DOHH2 (cell line): ENCODE data around the gene MYO5C.

Source experiments
- H3F3A ChIP-seq: fragments of 200-600 bp; sonication (generic), shearing (Covaris generic); 2 replicates; pipeline ENCODE4 v1.6.0; 2016; ENCODE audit warnings: antibody characterized with exemption, mild to moderate bottlenecking; ENCODE audit not compliant: control insufficient read depth, insufficient read depth
- H3K27ac ChIP-seq: fragments of 200-600 bp; sonication (generic); 2 replicates; pipeline ENCODE4 v1.5.1; 2014; ENCODE audit warnings: low read depth, mild to moderate bottlenecking, low read length, moderate library complexity
- H3K27me3 ChIP-seq: fragments of 200-600 bp; sonication (generic); 2 replicates; pipeline ENCODE4 v1.6.1; 2014; ENCODE audit warnings: mild to moderate bottlenecking, low read length, mixed read lengths; ENCODE audit not compliant: control insufficient read depth
- H3K36me3 ChIP-seq: fragments of 200-600 bp; sonication (generic); 2 replicates; pipeline ENCODE4 v1.6.1; 2014; ENCODE audit warnings: mild to moderate bottlenecking, low read length, moderate library complexity, mixed read lengths; ENCODE audit not compliant: control insufficient read depth
- H3K4me1 ChIP-seq: fragments of 200-600 bp; sonication (generic); 2 replicates; pipeline ENCODE4 v1.6.1; 2014; ENCODE audit warnings: mild to moderate bottlenecking, low read length, mixed read lengths; ENCODE audit not compliant: control insufficient read depth
- H3K4me2 ChIP-seq: fragments of 200-600 bp; sonication (generic); 2 replicates; pipeline ENCODE4 v1.6.0; 2014; ENCODE audit warnings: mild to moderate bottlenecking, low read length, moderate library complexity
- H3K4me3 ChIP-seq: fragments of 200-600 bp; sonication (generic); 2 replicates; pipeline ENCODE4 v1.5.1; 2014; ENCODE audit warnings: mild to moderate bottlenecking, low read length, mixed read lengths
- H3K79me2 ChIP-seq: fragments of 200-600 bp; sonication (generic); 2 replicates; pipeline ENCODE4 v1.6.1; 2014; ENCODE audit warnings: mild to moderate bottlenecking, low read length, mixed read lengths; ENCODE audit not compliant: control insufficient read depth
- H3K9me2 ChIP-seq: fragments of 200-600 bp; sonication (generic); replicated peaks from 2 replicates; pipeline ENCODE4 v1.6.1; 2014; ENCODE audit warnings: mild to moderate bottlenecking, low read length, mixed read lengths; ENCODE audit not compliant: control insufficient read depth
- H3K9me3 ChIP-seq: fragments of 200-600 bp; sonication (generic); 2 replicates; pipeline ENCODE4 v1.6.1; 2014; ENCODE audit warnings: antibody characterized with exemption, low read length, mixed read lengths; ENCODE audit not compliant: control insufficient read depth, insufficient read depth
- H4K20me1 ChIP-seq: fragments of 200-600 bp; sonication (generic); 2 replicates; pipeline ENCODE4 v1.6.0; 2014; ENCODE audit warnings: low read depth, mild to moderate bottlenecking, antibody characterized with exemption, low read length, moderate library complexity; ENCODE audit not compliant: control insufficient read depth, insufficient read depth
- EZH2phosphoT487 ChIP-seq: fragments of 200-600 bp; sonication (generic); IDR thresholded peaks from 2 replicates; pipeline ENCODE4 v1.6.1; 2017; ENCODE audit warnings: borderline replicate concordance, mild to moderate bottlenecking, antibody characterized with exemption, low read length, moderate library complexity, mixed read lengths
- TF ChIP-seq, protein P1 (sequence below): fragments of 200-600 bp; sonication (generic); IDR thresholded peaks from one replicate; pipeline ENCODE4 v1.5.1; 2014; ENCODE audit warnings: antibody characterized with exemption, mild to moderate bottlenecking, low read depth, low read length; ENCODE audit not compliant: poor library complexity, severe bottlenecking

The MYO5C gene

GRCh38 chr15:52164631-52165265 is 130.9 kb downstream of the MYO5C start:
- TF ChIP-seq, protein P1, sequence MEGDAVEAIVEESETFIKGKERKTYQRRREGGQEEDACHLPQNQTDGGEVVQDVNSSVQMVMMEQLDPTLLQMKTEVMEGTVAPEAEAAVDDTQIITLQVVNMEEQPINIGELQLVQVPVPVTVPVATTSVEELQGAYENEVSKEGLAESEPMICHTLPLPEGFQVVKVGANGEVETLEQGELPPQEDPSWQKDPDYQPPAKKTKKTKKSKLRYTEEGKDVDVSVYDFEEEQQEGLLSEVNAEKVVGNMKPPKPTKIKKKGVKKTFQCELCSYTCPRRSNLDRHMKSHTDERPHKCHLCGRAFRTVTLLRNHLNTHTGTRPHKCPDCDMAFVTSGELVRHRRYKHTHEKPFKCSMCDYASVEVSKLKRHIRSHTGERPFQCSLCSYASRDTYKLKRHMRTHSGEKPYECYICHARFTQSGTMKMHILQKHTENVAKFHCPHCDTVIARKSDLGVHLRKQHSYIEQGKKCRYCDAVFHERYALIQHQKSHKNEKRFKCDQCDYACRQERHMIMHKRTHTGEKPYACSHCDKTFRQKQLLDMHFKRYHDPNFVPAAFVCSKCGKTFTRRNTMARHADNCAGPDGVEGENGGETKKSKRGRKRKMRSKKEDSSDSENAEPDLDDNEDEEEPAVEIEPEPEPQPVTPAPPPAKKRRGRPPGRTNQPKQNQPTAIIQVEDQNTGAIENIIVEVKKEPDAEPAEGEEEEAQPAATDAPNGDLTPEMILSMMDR, result no peak
- no peak for TF ChIP-seq EZH2phosphoT487
- Histone ChIP-seq H3K9me3 (no peaks in the 10 kb centered on the region), H3K36me3 (peaks cover 36% of the 10 kb centered on the region), H3K9me2 (no peaks in the 10 kb centered on the region), H3K79me2 (peaks cover 90% of the 10 kb centered on the region), H3K4me3 (no peak overlapping the region), H4K20me1 (no peaks in the 10 kb centered on the region), H3K4me2 (peak overlapping the region; percentile 3), H3K4me1 (peaks cover 29% of the 10 kb centered on the region), H3K27me3 (no peaks in the 10 kb centered on the region), H3K27ac (0 out of 2 replicates have a peak overlapping the region, but pooled peaks have one; percentile 2), H3F3A (no peaks in the 10 kb centered on the region)

DNA sequence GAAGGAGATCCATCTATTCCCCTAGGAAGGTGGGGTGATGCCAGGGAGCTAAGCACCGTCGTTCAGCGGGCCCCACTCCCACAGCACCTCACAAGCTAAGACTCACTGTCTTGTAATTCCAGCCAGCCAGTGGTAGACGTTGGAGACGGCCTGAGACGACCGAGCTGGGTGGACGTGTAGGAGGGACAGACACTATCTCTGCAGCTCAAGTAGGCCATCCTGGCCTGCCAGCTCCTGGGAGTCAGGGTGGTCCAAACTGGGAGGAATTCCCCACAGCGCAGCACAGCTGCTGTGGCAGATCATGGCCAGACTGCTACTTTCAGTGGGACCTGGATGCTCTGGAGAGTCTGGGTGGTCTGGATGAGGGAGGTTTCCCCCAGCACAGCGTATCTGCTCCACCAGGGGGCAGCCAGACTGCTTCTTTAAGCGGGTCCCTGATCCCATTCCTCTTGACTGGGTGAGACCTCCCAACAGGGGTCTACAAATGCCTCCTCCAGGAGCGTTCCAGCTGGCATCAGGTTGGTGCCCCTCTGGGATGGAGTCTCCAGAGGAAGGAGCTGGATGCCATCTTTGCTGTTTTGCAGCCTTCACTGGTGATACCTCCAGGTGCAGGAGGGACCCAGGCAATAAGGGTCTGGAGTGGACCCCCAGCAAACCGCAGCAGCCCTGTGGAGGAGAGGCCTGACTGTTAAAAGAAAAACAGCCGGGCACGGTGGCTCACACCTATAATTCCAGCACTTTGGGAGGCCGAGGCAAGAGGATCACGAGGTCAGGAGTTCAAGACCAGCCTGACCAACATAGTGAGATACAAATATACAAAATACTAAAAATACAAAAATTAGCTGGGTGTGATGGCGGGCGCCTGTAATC is 132.0 kb downstream of the MYO5C start:
- peaks cover 29% of the 10 kb centered on the region for H3K4me1 ChIP-seq
- no peaks in the 10 kb centered on the region for H3K9me2 ChIP-seq
- TF ChIP-seq, protein P1, result peak; percentile 63
- no peak for TF ChIP-seq EZH2phosphoT487
- H3K79me2 ChIP-seq, result peaks cover 79% of the 10 kb centered on the region
- H4K20me1 ChIP-seq, result no peaks in the 10 kb centered on the region
- peaks cover 41% of the 10 kb centered on the region for H3K36me3 ChIP-seq
- no peak overlapping the region for H3K27ac ChIP-seq
- H3K4me2 ChIP-seq, result no peak overlapping the region
- H3K9me3 ChIP-seq, result no peaks in the 10 kb centered on the region
- no peaks in the 10 kb centered on the region for H3F3A ChIP-seq
- no peak overlapping the region for H3K4me3 ChIP-seq
- H3K27me3 ChIP-seq, result no peaks in the 10 kb centered on the region

- Histone ChIP-seq H4K20me1 (no peaks in the 10 kb centered on the region), H3K9me3 (no peaks in the 10 kb centered on the region), H3K4me1 (peaks cover 22% of the 10 kb centered on the region), H3K4me3 (no peak overlapping the region), H3K79me2 (peaks cover 75% of the 10 kb centered on the region), H3K4me2 (no peak overlapping the region), H3F3A (no peaks in the 10 kb centered on the region), H3K27ac (no peak overlapping the region), H3K27me3 (no peaks in the 10 kb centered on the region), H3K9me2 (no peaks in the 10 kb centered on the region), H3K36me3 (peaks cover 41% of the 10 kb centered on the region)
- TF ChIP-seq, protein P1, result no peak
- TF ChIP-seq EZH2phosphoT487, result no peak
Observed at GRCh38 chr15:52162876-52163275, 132.7 kb downstream of the MYO5C start.
